NCI-H226 (cell line): ENCODE measurements around the gene CENPP.

Source experiments
- DNase-seq: peaks from one replicate; pipeline ENCODE4 v3.0.0-alpha.2; 2015

CENPP gene

GRCh38 chr9:92325269-92325990, at the start of gene CENPP, which contains the start of gene NOL8:
TSS of gene CENPP (plus strand) at chr9:92325953.
TSS of gene NOL8 (minus strand) at chr9:92325350. CDS start at chr9:92324161, 1,189 bp downstream.
- DNase-seq: peak; percentile 84

GRCh38 chr9:92276331-92277032, 49.3 kb upstream of the CENPP start:
- no peak for DNase-seq

GRCh38 chr9:92278110-92278509, 47.6 kb upstream of the CENPP start:
- no peak for DNase-seq

- no peak for DNase-seq
These were observed 46.5 kb upstream of the CENPP start for GRCh38 chr9:92279302-92279701.

- DNase-seq: no peak
These were observed 35.9 kb upstream of the CENPP start for GRCh38 chr9:92289708-92290390.

- DNase-seq: no peak
These were observed 34.8 kb upstream of the CENPP start for GRCh38 chr9:92290785-92291429.

GRCh38 chr9:92291577-92291976, 34.2 kb upstream of the CENPP start:
- no peak for DNase-seq

- DNase-seq: no peak
These were observed 33.2 kb upstream of the CENPP start for GRCh38 chr9:92292338-92293074.

- no peak for DNase-seq
These were observed 32.7 kb upstream of the CENPP start for GRCh38 chr9:92293075-92293354.

GRCh38 chr9:92293452-92294296, 32.1 kb upstream of the CENPP start, which contains the start of gene IARS1:
TSS of gene IARS1 (minus strand) at chr9:92293697. CDS start at chr9:92289419, 4,278 bp downstream.
- DNase-seq: peak; percentile 98

- no peak for DNase-seq
These were observed 31.5 kb upstream of the CENPP start for GRCh38 chr9:92294297-92294676.

GRCh38 chr9:92295240-92295790, 30.4 kb upstream of the CENPP start:
- no peak for DNase-seq

- no peak for DNase-seq
These were observed 29.9 kb upstream of the CENPP start for GRCh38 chr9:92295827-92296258.

GRCh38 chr9:92297611-92298010, 28.1 kb upstream of the CENPP start:
- no peak for DNase-seq

GRCh38 chr9:92298036-92298435, 27.7 kb upstream of the CENPP start:
- DNase-seq: no peak

GRCh38 chr9:92299116-92299515, 26.6 kb upstream of the CENPP start:
- no peak for DNase-seq

- DNase-seq: no peak
These were observed 24.8 kb upstream of the CENPP start for GRCh38 chr9:92300936-92301335.

GRCh38 chr9:92308893-92309292, 16.9 kb upstream of the CENPP start:
- no peak for DNase-seq

- DNase-seq: no peak
These were observed 15.2 kb upstream of the CENPP start for GRCh38 chr9:92310562-92310961.

GRCh38 chr9:92312887-92313623, 12.7 kb upstream of the CENPP start:
- peak; percentile 3 for DNase-seq

- DNase-seq: no peak
These were observed 12.1 kb upstream of the CENPP start for GRCh38 chr9:92313624-92314012.
